Erythroblast (primary cell): Measurements from ENCODE around the gene CHD5.

Experiments used
- GATA1 ChIP-seq: IDR thresholded peaks from 2 replicates; pipeline ENCODE4 v1.6.1; 2011; ENCODE audit warnings: low read depth, mild to moderate bottlenecking, control low read depth, low read length, moderate library complexity
- POLR2A ChIP-seq: IDR thresholded peaks from 2 replicates; pipeline ENCODE4 v1.6.1; 2011; ENCODE audit warnings: mild to moderate bottlenecking, low read length

DNA sequence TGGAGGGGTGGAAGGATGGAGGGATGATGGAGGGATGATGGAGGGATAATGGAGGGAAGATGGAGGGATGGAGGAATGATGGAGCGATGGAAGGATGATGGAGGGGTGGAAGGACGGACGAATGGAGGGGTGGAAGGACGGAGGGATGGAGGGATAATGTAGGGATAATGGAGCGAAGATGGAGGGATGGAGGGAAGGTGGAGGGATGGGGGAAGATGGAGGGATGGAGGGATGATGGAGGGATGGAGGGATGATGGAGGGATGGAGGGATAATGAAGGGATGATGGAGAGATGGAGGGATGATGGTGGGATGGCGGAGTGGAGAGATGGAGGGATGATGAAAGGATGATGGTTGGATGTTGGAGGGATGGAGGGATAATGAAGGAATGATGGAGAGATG lies 73.1 kb downstream of the CHD5 start:
- TF ChIP-seq POLR2A (no peak), GATA1 (no peak)
